ENCODE results near the gene SARS1.
A peak's percentile ranks its signal among the peaks of the same experiment; 100 is the strongest.

The SARS1 gene

GRCh38 chr1:109261578-109261977 is 47.9 kb downstream of the SARS1 start:
- TF ChIP-seq, protein P1, sequence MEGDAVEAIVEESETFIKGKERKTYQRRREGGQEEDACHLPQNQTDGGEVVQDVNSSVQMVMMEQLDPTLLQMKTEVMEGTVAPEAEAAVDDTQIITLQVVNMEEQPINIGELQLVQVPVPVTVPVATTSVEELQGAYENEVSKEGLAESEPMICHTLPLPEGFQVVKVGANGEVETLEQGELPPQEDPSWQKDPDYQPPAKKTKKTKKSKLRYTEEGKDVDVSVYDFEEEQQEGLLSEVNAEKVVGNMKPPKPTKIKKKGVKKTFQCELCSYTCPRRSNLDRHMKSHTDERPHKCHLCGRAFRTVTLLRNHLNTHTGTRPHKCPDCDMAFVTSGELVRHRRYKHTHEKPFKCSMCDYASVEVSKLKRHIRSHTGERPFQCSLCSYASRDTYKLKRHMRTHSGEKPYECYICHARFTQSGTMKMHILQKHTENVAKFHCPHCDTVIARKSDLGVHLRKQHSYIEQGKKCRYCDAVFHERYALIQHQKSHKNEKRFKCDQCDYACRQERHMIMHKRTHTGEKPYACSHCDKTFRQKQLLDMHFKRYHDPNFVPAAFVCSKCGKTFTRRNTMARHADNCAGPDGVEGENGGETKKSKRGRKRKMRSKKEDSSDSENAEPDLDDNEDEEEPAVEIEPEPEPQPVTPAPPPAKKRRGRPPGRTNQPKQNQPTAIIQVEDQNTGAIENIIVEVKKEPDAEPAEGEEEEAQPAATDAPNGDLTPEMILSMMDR (conservative IDR thresholded peaks at IDR 0.05) = no peak

GRCh38 chr1:109262231-109263055 is 48.7 kb downstream of the SARS1 start:
- peak overlapping the region; percentile 53 for H3K27ac ChIP-seq
- TF ChIP-seq, protein P1 (conservative IDR thresholded peaks at IDR 0.05) = no peak

More at GRCh38 chr1:109261578-109261977, 47.9 kb downstream of the SARS1 start:
- no peak overlapping the region for H3K27ac ChIP-seq

DNA sequence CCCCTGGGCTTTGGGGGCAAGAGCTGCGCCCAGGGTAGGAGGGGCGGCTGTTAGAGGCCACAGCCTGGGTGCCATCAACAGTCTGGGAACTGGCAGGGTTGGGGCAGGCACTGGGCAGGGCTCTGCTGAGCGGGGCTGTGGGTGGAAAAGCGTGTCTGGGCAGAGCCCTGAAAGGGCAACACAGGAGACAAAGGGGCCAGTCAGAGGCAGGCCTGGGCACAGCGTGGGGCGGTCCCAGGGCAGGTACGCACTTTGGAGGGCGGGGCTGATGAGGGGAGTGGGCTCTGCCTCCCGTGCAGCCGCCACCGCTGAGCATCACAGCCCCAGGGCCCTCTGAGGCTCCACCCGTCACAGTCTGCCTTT is 49.5 kb downstream of the SARS1 start:
- peak overlapping the region; percentile 53 for H3K27ac ChIP-seq
- TF ChIP-seq, protein P1 (conservative IDR thresholded peaks at IDR 0.05) = no peak

GRCh38 chr1:109263597-109264378 is 50.1 kb downstream of the SARS1 start:
- TF ChIP-seq, protein P1 (conservative IDR thresholded peaks at IDR 0.05) = peak; percentile 99
- peak overlapping the region; percentile 53 for H3K27ac ChIP-seq

DNA sequence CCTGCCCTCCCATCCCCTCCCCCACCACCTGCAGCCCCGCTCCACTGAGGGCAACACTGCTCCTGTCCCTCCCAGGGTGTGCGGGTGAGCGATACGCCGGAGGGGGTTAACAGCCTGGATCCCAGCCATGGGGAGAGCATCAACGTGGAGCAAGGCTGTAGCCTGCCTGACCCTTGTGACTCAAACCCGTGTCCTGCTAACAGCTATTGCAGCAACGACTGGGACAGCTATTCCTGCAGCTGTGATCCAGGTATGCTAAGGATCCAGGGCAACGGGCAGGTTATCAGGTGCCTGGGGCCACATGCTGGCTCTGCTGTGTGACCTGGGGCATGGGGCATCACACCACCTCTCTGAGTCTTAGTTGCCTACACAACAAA is 50.6 kb downstream of the SARS1 start:
- TF ChIP-seq, protein P1 (conservative IDR thresholded peaks at IDR 0.05) = no peak
- H3K27ac ChIP-seq = peak overlapping the region; percentile 53

- TF ChIP-seq, protein P1 (conservative IDR thresholded peaks at IDR 0.05) = no peak
- H3K27ac ChIP-seq = no peak overlapping the region
These were observed 51.3 kb downstream of the SARS1 start for GRCh38 chr1:109265016-109265415.

DNA sequence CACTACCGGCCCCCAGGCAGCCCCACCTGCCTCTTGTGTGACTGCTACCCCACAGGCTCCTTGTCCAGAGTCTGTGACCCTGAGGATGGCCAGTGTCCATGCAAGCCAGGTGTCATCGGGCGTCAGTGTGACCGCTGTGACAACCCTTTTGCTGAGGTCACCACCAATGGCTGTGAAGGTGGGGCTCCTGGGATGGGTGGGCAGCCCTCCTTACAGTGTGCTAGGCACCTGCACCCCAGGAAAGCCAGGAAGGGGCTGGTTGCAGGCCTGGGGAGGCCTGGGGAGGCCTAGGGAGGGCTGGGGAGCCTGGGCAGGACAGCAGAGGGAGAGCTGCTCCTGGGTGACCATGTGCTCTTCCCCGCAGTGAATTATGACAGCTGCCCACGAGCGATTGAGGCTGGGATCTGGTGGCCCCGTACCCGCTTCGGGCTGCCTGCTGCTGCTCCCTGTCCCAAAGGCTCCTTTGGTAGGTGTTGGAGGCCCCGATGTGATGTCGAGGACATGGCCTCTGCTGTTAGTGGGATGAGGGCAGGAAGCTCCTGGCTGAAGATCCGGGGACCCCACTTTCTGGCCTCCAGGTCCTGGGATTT is 52.1 kb downstream of the SARS1 start:
- TF ChIP-seq, protein P1 (conservative IDR thresholded peaks at IDR 0.05) = no peak
- no peak overlapping the region for H3K27ac ChIP-seq
